ENCODE data around the gene SYF2.

Gene SYF2

DNA sequence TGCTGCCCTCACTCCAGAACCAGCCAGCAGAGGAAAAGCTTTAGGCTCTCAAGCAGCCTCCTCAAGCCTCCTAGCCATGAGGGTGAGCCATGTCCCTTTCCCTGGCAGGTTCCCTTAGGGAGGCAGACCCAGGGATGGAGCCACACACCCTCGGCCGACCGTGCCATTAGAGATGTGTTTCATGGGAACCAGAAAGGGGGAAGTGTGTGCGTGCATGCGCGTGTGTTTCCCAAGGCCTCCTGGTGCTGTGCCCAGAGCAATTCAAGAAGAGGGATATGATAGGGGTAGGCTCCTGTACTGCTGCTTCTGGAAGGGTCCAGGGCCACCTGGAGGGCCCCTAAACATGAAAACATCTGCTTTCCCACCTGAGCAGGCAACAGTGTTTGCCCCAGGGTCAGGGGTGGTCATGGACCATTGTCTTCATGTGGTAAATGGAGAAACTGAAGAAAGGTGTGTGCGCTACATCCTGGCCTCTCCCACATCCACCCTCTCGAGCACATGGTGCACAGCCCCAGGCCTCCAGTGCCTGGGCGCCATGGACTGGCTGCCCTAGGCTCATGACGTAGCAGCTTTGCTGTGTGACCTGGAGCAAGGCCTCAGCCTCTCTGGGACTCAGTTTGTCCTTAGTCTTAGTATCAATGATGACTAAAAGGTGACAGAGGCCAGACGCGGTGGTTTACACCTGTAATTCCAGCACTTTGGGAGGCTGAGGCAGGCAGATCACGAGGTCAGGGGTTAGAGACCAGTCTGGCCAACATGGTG lies 48.1 kb downstream of the SYF2 start:
- no peak for DNase-seq (ENCODE audit: low read depth, low spot score)

DNA sequence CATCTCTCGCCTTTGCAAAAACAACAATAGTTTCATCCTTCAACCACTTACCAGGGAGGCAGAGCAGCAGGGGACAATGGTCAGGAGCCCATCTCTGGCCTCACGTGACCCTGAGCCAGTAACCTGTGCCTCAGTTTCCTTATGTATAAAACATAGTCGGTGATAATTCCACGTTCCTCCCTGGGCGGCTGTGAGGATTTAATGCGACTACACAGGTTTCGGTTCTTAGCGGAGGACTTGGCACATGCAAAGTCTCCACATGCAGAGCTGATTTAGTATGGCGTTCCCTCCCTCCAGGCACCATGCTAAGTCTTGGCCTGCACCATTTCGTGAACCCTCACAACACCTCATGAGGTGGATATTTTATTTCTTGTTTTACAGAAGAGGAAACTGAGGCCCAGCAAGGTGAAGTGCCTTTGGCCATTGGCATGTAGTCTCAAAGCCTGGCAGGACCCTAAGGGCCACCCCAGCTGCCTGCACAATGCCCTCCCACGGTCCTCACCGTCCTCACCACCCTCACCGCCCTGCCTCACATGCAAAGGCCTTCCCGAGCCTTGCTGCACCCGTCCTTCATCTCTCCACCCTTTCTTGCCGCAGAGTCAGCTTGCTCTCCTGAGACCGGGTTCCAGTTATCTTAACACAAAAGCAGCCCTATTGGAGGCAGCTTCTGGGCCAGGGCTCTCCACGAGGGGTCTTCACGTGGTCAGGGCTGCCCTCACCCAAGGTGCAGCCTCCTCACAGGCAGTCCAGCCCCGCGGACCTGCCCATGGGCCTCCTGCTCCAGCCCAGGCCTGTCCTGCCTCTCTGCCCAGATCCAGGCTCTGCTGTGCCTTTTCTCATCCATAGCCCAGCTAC lies 48.9 kb downstream of the SYF2 start:
- no peak for DNase-seq (ENCODE audit: low read depth, low spot score)

DNA sequence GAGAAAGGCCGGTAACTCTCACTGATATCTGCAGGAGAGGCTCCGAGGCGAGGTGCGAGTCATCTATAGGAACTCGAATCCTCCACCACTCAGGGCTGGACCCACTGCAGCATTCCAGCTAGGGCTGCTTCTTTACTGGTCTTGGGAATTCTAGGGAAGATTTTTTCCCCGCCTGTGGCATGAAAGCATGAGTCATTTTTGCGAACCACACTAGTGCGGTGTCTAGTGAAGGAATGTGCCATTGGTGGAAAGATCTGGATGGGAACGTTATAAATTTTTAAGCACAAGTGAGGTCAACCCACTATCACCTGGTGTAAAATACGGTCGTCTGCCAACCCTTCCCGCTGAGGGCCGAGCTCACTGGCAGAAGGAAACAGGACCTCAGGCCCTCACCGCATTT lies 49.7 kb downstream of the SYF2 start:
- DNase-seq (ENCODE audit: low read depth, low spot score), result no peak

DNA sequence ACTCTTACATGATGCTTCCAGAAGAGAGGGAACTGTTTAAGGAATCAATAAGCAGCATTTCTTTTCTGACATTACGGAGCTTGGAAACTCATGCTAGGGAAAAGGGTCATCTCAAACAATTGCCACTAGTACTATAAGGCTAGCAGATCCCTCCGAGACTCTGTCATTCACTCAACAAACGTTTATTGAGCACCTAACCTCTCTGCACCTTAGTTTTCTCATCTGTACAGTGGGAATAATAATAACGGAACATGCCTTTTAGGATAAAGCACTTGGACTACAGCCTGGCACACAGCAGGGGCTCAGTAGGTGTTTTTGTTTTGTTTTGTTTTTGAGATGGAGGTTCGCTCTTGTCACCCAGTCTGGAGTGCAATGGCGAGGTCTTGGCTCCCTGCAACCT lies 51.3 kb downstream of the SYF2 start:
- no peak for DNase-seq (ENCODE audit: low read depth, low spot score)

DNA sequence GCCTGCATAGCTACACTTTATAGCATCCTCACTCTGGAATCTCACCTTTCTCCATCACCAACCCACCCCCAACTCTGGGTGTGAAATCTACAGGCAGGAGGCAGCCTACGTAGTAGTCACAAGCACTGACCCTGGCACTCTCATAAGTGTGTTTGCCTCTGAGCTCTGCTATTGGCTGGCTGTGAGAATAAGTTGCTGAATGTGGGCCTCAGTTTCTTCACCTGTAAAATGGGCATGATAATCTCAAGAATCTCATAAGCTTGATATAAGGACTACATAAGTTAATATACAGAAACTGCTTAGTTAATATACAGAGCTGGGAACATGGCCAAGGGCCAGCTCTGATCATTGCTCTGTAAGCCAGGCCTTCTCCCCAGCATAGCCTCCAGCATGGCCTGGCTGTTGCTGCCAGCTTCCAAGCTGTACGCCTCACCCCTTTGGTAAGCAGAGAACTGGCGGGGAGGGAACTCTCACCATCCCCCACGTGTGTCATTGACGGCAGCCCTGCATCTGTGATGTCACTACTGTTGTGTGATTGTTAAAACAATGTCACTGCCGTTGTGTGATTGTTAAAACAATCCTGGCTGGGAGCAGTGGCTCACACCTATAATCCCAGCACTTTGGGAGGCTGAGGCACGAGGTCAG lies 53.3 kb downstream of the SYF2 start:
- DNase-seq (ENCODE audit: low read depth, low spot score), result no peak

DNA sequence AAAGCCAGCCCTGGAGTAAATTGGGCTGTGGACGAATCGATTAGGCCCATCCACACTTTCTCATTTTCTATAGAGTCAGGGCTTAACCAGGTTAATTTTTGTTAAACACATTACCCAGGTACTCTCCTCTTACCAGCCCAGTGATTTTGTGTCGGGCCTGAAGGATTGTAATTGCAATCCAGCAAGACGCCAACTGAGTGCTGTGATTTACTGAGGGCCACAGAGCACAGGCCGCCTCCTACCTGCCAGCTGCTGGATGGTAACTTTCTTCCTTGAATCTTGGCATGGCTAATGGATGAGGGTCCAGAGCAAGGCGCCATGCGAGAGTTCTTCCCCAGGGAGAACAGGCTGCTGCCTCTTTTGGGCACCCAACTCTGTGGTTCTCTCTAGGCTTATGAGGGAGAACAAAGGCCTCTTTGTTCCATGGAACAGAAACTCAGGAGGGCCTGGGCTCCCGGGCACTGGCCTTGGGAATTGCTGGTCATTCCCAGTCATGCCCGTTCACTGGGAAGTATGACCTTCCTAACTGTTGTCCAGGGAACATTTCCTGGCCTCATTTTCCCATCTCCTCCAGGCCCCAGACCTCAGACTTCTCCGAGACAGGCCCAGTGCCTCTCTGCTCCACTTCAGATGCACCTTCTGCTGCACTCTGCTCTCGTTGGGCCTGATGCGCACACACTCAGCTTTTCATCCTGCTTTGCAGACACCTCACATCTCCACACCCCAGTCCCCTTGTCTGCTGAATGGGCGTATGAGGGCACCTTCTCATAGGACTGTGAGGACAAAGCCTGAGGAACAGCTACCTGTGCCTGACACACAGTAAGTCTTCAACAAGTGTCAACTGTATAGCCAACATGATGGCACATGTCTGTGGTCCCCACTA lies 57.3 kb downstream of the SYF2 start:
- no peak for DNase-seq (ENCODE audit: low read depth, low spot score)

DNA sequence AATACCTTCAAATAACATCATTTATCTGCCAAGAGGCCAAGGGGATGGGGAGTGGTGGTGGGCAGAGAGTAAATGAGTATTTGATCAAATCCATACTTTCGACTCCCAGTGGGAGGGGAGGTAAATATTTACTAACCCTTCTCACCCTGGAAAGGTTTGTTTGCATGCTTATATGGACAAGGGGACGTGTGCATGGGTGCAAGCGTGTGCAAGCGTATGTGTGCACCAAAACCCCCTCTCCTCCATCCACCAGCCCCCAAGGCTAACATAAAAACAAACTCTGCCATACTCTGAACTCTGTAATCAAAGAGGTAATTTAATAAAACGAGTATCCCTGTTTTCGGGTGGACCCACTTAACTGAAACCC lies 58.0 kb downstream of the SYF2 start:
- no peak for DNase-seq (ENCODE audit: low read depth, low spot score)

DNA sequence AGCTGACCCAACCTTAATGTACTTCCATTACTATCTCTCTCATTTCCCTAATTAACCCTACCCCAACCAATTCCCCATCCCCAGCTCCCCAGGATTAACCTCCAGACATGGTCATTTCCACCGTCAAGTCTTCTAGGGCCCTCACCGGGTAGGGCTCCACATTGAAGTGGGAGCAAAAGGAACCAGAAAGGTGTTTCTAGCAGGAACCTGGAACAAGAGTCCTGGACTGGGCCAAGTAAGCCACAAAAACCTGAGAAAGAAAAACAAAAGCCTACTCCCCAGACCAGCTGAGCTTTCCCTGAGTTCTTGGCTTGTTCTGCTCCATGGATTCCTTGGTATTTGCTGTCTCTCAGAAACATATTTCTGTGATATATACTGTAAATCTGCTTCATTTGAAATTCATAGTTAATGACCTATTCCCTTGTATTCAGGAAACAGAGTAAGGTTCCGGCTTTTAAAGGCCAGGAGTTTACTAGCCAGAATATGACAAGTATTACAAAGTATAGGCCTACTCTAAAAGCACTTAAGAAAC lies 58.4 kb downstream of the SYF2 start:
- no peak for DNase-seq (ENCODE audit: low read depth, low spot score)
